Liver (tissue), 9 donors: ENCODE results near the gene SCGB2B2. TPM values are rescaled to one million over a fixed set of nuclear protein-coding genes. Genes with fewer than 3 reads are reported as not detected.

Experiments
- DNase-seq: peaks from one replicate; pipeline ENCODE4 v3.0.0-alpha.2; 2017; ENCODE audit warnings: low spot score
- H3K27ac ChIP-seq, 2 donors: one replicate each; pipeline ENCODE4 v1.7.0; 2013; ENCODE audit warnings: inconsistent platforms in 2 of 2, low read length in 2 of 2, control low read depth in 1 of 2, low read depth in 1 of 2, mild to moderate bottlenecking in 1 of 2
- H3K27me3 ChIP-seq, 4 donors: one replicate each; pipeline versions ENCODE4 v1.6.1 to v1.7.0; 2013; ENCODE audit warnings: low read length in 3 of 4, inconsistent platforms in 1 of 4, mild to moderate bottlenecking in 1 of 4, moderate library complexity in 1 of 4; ENCODE audit not compliant: control insufficient read depth in 4 of 4, insufficient read depth in 4 of 4
- H3K36me3 ChIP-seq, 4 donors: one replicate each; pipeline versions ENCODE4 v1.6.1 to v1.7.0; 2013; ENCODE audit warnings: low read length in 3 of 4, mild to moderate bottlenecking in 3 of 4, low read depth in 1 of 4, moderate library complexity in 1 of 4; ENCODE audit not compliant: control insufficient read depth in 4 of 4, insufficient read depth in 3 of 4
- H3K4me1 ChIP-seq, 4 donors: one replicate each; pipeline versions ENCODE4 v1.6.1 to v1.7.0; 2013; ENCODE audit warnings: low read length in 3 of 4, mild to moderate bottlenecking in 3 of 4, moderate library complexity in 1 of 4; ENCODE audit not compliant: control insufficient read depth in 4 of 4, insufficient read depth in 4 of 4
- H3K4me3 ChIP-seq, 3 donors: one replicate each; pipeline versions ENCODE4 v1.6.1 to v1.7.0; 2013; ENCODE audit warnings: low read length in 3 of 3, control low read depth in 1 of 3, low read depth in 1 of 3, mild to moderate bottlenecking in 1 of 3
- H3K9ac ChIP-seq, 2 donors: one replicate each; pipeline ENCODE4 v1.7.0; 2013; ENCODE audit warnings: low read length in 2 of 2, mild to moderate bottlenecking in 2 of 2, moderate library complexity in 2 of 2, control low read depth in 1 of 2, low read depth in 1 of 2
- H3K9me3 ChIP-seq, 4 donors: one replicate each; pipeline versions ENCODE4 v1.6.1 to v1.7.0; 2013; ENCODE audit warnings: low read length in 3 of 4; ENCODE audit not compliant: control insufficient read depth in 4 of 4
- FOXA1 ChIP-seq: IDR thresholded peaks from 2 replicates; pipeline ENCODE4 v1.6.1; 2016; ENCODE audit warnings: antibody characterized with exemption
- HNF4A ChIP-seq, 2 donors: conservative IDR thresholded peaks; 2 replicates each; pipeline ENCODE4 v1.6.1; 2016; ENCODE audit warnings: antibody characterized with exemption in 2 of 2, mild to moderate bottlenecking in 2 of 2
- HNF4G ChIP-seq: IDR thresholded peaks from 2 replicates; pipeline ENCODE4 v1.6.1; 2016; ENCODE audit warnings: antibody characterized with exemption
- RAD21 ChIP-seq, 2 donors: IDR thresholded peaks; 2 replicates each; pipeline ENCODE4 v1.6.1; 2016; ENCODE audit warnings: antibody characterized with exemption in 2 of 2, mild to moderate bottlenecking in 2 of 2
- RXRA ChIP-seq, 2 donors: IDR thresholded peaks; 2 replicates each; pipeline ENCODE4 v1.6.1; 2017 to 2018; ENCODE audit warnings: antibody characterized with exemption in 2 of 2, mild to moderate bottlenecking in 1 of 2
- YY1 ChIP-seq: IDR thresholded peaks from 2 replicates; pipeline ENCODE4 v1.6.1; 2016; ENCODE audit warnings: antibody characterized with exemption, mild to moderate bottlenecking
- WGBS: extraction: QIAGEN DNeasy Blood & Tissue Kit; methylation state at CpG from one replicate; pipeline ENCODE4 v1.1.7; 2013; 5-methylcytosine and 5-hydroxymethylcytosine counted together
- polyA plus RNA-seq, 2 donors: library from polyadenylated mRNA; stranded (reverse) in 1 of 2; unstranded in 1 of 2; fragments of 200-250 nt in 1 of 2; fragments of >200 nt in 1 of 2; fragmentation: Nextera tagmentation in 1 of 2; extraction: Ambion mirVana in 1 of 2; gene quantifications; one replicate each; pipeline versions ENCODE4 v1.2.1 to v1.2.3, GENCODE V29; 2013 to 2015
- total RNA-seq, 2 donors: library from RNA; depleted of rRNA; stranded (reverse); fragments of >200 nt; gene quantifications; one replicate each; pipeline ENCODE4 v1.2.3, GENCODE V29; 2014
- TF ChIP-seq, protein P1 (sequence below): IDR thresholded peaks from 2 replicates; pipeline ENCODE4 v1.6.1; 2016; ENCODE audit warnings: antibody characterized with exemption, mild to moderate bottlenecking
- TF ChIP-seq, protein P2 (sequence below): fragments of 150-350 bp; IDR thresholded peaks from 2 replicates; pipeline ENCODE4 v1.5.1; 2017; ENCODE audit warnings: improper control_type of control experiment, low read depth, low read length; ENCODE audit not compliant: missing input control
- TF ChIP-seq, protein P3 (sequence below): IDR thresholded peaks from 2 replicates; pipeline ENCODE4 v1.6.1; 2016; ENCODE audit warnings: antibody characterized with exemption
- donor health status: healthy.
- donor health status: healthy.
- donor health status: healthy.
- donor health status: healthy.
- donor health status: healthy.

The SCGB2B2 gene
- total and polyA plus RNA-seq, 4 donors, result 0.09 to 0.50 (median 0.25) TPM; not detected in 1

DNA sequence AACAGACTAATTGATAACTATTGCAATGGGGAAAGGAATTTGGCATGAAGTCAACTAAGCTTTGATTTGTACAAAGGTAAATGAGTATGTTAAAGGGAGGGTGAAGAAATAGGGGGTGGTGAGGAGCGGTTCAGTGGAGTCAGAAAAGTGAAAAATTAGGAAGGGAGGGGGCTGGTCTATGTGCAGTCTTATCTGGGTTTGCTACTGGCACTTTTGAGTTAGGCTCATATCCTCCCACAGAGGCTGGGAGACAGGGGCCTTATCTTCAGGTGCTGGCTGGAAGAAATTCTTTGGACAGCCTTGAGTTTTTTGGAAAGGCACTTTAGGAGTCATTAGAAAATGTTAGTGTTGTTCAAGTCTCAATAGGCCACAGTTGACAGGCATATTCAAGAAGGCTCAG, 11.6 kb upstream of the SCGB2B2 start:
- H3K9ac ChIP-seq, result no peak overlapping the region
- H3K36me3 ChIP-seq, result peaks cover 0 to 14% (median 12%) of the 10 kb centered on the region in 4 donors
- no peaks in the 10 kb centered on the region for H3K27me3 ChIP-seq
- 72% methylated on average over 1 of the region's 1 CpG for WGBS
- H3K9me3 ChIP-seq, result peaks cover 12 to 45% (median 25%) of the 10 kb centered on the region in 4 donors
- H3K27ac ChIP-seq, result no peak overlapping the region
- no peak overlapping the region for H3K4me3 ChIP-seq
- DNase-seq, result no peak
- H3K4me1 ChIP-seq, result no peaks in the 10 kb centered on the region
- TF ChIP-seq, protein P1, sequence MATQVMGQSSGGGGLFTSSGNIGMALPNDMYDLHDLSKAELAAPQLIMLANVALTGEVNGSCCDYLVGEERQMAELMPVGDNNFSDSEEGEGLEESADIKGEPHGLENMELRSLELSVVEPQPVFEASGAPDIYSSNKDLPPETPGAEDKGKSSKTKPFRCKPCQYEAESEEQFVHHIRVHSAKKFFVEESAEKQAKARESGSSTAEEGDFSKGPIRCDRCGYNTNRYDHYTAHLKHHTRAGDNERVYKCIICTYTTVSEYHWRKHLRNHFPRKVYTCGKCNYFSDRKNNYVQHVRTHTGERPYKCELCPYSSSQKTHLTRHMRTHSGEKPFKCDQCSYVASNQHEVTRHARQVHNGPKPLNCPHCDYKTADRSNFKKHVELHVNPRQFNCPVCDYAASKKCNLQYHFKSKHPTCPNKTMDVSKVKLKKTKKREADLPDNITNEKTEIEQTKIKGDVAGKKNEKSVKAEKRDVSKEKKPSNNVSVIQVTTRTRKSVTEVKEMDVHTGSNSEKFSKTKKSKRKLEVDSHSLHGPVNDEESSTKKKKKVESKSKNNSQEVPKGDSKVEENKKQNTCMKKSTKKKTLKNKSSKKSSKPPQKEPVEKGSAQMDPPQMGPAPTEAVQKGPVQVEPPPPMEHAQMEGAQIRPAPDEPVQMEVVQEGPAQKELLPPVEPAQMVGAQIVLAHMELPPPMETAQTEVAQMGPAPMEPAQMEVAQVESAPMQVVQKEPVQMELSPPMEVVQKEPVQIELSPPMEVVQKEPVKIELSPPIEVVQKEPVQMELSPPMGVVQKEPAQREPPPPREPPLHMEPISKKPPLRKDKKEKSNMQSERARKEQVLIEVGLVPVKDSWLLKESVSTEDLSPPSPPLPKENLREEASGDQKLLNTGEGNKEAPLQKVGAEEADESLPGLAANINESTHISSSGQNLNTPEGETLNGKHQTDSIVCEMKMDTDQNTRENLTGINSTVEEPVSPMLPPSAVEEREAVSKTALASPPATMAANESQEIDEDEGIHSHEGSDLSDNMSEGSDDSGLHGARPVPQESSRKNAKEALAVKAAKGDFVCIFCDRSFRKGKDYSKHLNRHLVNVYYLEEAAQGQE, result no peak
- TF ChIP-seq, protein P2, sequence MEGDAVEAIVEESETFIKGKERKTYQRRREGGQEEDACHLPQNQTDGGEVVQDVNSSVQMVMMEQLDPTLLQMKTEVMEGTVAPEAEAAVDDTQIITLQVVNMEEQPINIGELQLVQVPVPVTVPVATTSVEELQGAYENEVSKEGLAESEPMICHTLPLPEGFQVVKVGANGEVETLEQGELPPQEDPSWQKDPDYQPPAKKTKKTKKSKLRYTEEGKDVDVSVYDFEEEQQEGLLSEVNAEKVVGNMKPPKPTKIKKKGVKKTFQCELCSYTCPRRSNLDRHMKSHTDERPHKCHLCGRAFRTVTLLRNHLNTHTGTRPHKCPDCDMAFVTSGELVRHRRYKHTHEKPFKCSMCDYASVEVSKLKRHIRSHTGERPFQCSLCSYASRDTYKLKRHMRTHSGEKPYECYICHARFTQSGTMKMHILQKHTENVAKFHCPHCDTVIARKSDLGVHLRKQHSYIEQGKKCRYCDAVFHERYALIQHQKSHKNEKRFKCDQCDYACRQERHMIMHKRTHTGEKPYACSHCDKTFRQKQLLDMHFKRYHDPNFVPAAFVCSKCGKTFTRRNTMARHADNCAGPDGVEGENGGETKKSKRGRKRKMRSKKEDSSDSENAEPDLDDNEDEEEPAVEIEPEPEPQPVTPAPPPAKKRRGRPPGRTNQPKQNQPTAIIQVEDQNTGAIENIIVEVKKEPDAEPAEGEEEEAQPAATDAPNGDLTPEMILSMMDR, result no peak
- TF ChIP-seq YY1, result no peak

DNA sequence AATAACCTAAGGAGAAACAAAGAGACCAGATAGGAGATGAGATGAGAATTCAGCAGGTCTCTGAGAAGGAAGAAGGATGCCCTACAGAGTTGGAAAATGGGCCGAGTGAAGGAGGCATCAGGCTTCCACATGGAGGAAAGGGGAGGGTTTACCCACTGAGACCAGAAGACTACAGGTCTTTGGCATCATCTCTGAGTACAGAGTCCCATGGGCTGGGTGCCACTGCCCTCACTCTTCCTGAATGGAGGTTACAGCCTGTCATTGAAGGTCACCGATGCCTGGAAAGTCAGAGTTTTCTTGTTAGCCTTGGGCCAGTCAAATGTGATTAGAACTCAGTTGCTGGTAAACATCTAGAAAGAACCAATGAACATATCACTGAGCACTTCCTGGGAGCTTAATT, 10.4 kb upstream of the SCGB2B2 start:
- Histone ChIP-seq H3K9me3 (peaks cover 15 to 48% (median 26%) of the 10 kb centered on the region in 4 donors), H3K9ac (no peak overlapping the region), H3K4me1 (no peaks in the 10 kb centered on the region), H3K27me3 (no peaks in the 10 kb centered on the region), H3K4me3 (no peak overlapping the region), H3K36me3 (peaks cover 3 to 26% (median 24%) of the 10 kb centered on the region in 4 donors), H3K27ac (no peak overlapping the region)
- TF ChIP-seq FOXA1, result no peak
- no peak for TF ChIP-seq HNF4G
- TF ChIP-seq, protein P1, result no peak
- no peak for TF ChIP-seq HNF4A (conservative IDR thresholded peaks at IDR 0.05)
- TF ChIP-seq, protein P2, result no peak
- TF ChIP-seq RXRA (IDR thresholded peaks at IDR 0.05), result no peak
- TF ChIP-seq, protein P3, sequence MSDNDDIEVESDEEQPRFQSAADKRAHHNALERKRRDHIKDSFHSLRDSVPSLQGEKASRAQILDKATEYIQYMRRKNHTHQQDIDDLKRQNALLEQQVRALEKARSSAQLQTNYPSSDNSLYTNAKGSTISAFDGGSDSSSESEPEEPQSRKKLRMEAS, result no peak
- TF ChIP-seq RAD21 (IDR thresholded peaks at IDR 0.05), result no peak
- DNase-seq, result no peak
- 61% methylated on average over 2 of the region's 2 CpGs for WGBS
